ENCODE data around the gene HSPA4.
A peak's percentile ranks its signal among the peaks of the same experiment; 100 is the strongest.
"Not testable (repeated sequence)": the region's sequence is repeated elsewhere in the genome, so short reads cannot be mapped to it uniquely, and the experiment has no call there.

Gene HSPA4

GRCh38 chr5:133051542-133052316, at the start of gene HSPA4:
Gene HSPA4, plus strand, starts transcription at chr5:133052013. Its CDS starts 238 bp downstream, at chr5:133052251.
- peak; percentile 95 for DNase-seq

- DNase-seq, result no peak
Measured at GRCh38 chr5:133006653-133007052, 45.2 kb upstream of the HSPA4 start.

- DNase-seq, result not testable (repeated sequence)
Measured at GRCh38 chr5:133008455-133008854, 43.4 kb upstream of the HSPA4 start.

GRCh38 chr5:133015466-133015865, 36.3 kb upstream of the HSPA4 start:
- DNase-seq, result no peak

GRCh38 chr5:133017964-133018363, 33.8 kb upstream of the HSPA4 start:
- DNase-seq, result no peak

GRCh38 chr5:133019471-133019870, 32.3 kb upstream of the HSPA4 start:
- not testable (repeated sequence) for DNase-seq

- peak; percentile 91 to 92 for DNase-seq
Measured at GRCh38 chr5:133025804-133026663, 25.8 kb upstream of the HSPA4 start, which contains the start of gene ZCCHC10. Gene ZCCHC10, minus strand, starts transcription at chr5:133026549. Its CDS starts 12 bp downstream, at chr5:133026537.

- no peak for DNase-seq
Measured at GRCh38 chr5:133026664-133027153, 25.1 kb upstream of the HSPA4 start.

GRCh38 chr5:133029416-133029815, 22.4 kb upstream of the HSPA4 start:
- DNase-seq, result no peak

GRCh38 chr5:133030343-133031005, 21.3 kb upstream of the HSPA4 start:
- no peak for DNase-seq

GRCh38 chr5:133032852-133033742, 18.7 kb upstream of the HSPA4 start:
- no peak for DNase-seq

- no peak for DNase-seq
Measured at GRCh38 chr5:133034064-133034463, 17.7 kb upstream of the HSPA4 start.

- no peak for DNase-seq
Measured at GRCh38 chr5:133035224-133035623, 16.6 kb upstream of the HSPA4 start.

GRCh38 chr5:133036677-133037076, 15.1 kb upstream of the HSPA4 start:
- DNase-seq, result not testable (repeated sequence)

GRCh38 chr5:133041157-133041784, 10.5 kb upstream of the HSPA4 start:
- no peak for DNase-seq

GRCh38 chr5:133041910-133042309, 9.9 kb upstream of the HSPA4 start:
- DNase-seq, result no peak

GRCh38 chr5:133046560-133046959, 5.3 kb upstream of the HSPA4 start:
- not testable (repeated sequence) for DNase-seq

- DNase-seq, result no peak
Measured at GRCh38 chr5:133047404-133047803, 4.4 kb upstream of the HSPA4 start.

GRCh38 chr5:133048993-133049725, 2.7 kb upstream of the HSPA4 start:
- peak in 1 of 2 experiments; percentile 27 for DNase-seq

- peak in 1 of 2 experiments; percentile 17 for DNase-seq
Measured at GRCh38 chr5:133049726-133050048, 2.1 kb upstream of the HSPA4 start.

- DNase-seq, result no peak
Measured at GRCh38 chr5:133050521-133050920, 1.3 kb upstream of the HSPA4 start.
